Heart left ventricle (tissue), 16 donors: ENCODE results near the gene AREL1. TPM values are rescaled to one million over a fixed set of nuclear protein-coding genes. Genes with fewer than 3 reads are reported as not detected.
A peak's percentile ranks its signal among the peaks of the same experiment; 100 is the strongest.

Source experiments
- ATAC-seq, 4 donors: fragments of 200-7000 bp; cut with Tn5 transposase; one replicate each; pipeline ENCODE4 v1.9.1; 2020 to 2022; ENCODE audit warnings: moderate library complexity in 4 of 4, mild to moderate bottlenecking in 3 of 4, moderate number of reproducible peaks in 1 of 4
- DNase-seq, 5 donors: peaks; one replicate each; pipeline ENCODE4 v3.0.0-alpha.2; 2020
- H3K27ac ChIP-seq, 12 donors: fragments of 200-600 bp; sonication (generic) in 4 of 12; one replicate each; pipeline versions ENCODE4 v1.5.0 to v1.8.0; 2016 to 2022; ENCODE audit warnings: mild to moderate bottlenecking in 2 of 12
- H3K27me3 ChIP-seq, 9 donors: fragments of 200-600 bp; sonication (generic) in 2 of 9; one replicate each; pipeline versions ENCODE4 v1.5.1 to v1.8.0; 2016 to 2022; ENCODE audit warnings: mild to moderate bottlenecking in 3 of 9
- H3K36me3 ChIP-seq, 9 donors: fragments of 200-600 bp; sonication (generic) in 2 of 9; one replicate each; pipeline versions ENCODE4 v1.5.0 to v1.8.0; 2018 to 2022; ENCODE audit warnings: mild to moderate bottlenecking in 2 of 9
- H3K4me1 ChIP-seq, 12 donors: fragments of 200-600 bp; sonication (generic) in 4 of 12; one replicate each; pipeline versions ENCODE4 v1.5.0 to v1.8.0; 2016 to 2022; ENCODE audit warnings: mild to moderate bottlenecking in 3 of 12
- H3K4me3 ChIP-seq, 12 donors: fragments of 200-600 bp; sonication (generic) in 4 of 12; one replicate each; pipeline versions ENCODE4 v1.5.0 to v1.8.0; 2017 to 2022; ENCODE audit warnings: mild to moderate bottlenecking in 9 of 12, moderate library complexity in 4 of 12
- H3K9me3 ChIP-seq, 12 donors: fragments of 200-600 bp; sonication (generic) in 4 of 12; one replicate each; pipeline versions ENCODE4 v1.5.0 to v1.8.0; 2016 to 2022; ENCODE audit warnings: mild to moderate bottlenecking in 1 of 12
- POLR2A ChIP-seq, 2 donors: fragments of 450-650 bp; IDR thresholded peaks; one replicate each; pipeline ENCODE4 v1.6.1; 2017; ENCODE audit warnings: antibody characterized with exemption in 2 of 2, mild to moderate bottlenecking in 2 of 2, moderate library complexity in 2 of 2
- WGBS, 4 donors: extraction: QIAGEN DNeasy Blood & Tissue Kit in 2 of 4; methylation state at CpG; one replicate each; pipeline versions ENCODE4 v1.1.5 to v1.1.7; 2013 to 2018; 5-methylcytosine and 5-hydroxymethylcytosine counted together
- intact Hi-C, 10 donors: fragments of 100-400 bp; cut with DNase I; formaldehyde crosslinking; loops; one replicate each; pipeline versions ENCODE4 v1.11.1 to v1.14.2; 2022
- polyA plus RNA-seq, 2 donors: library from polyadenylated mRNA; stranded (reverse); fragments of 200-250 nt; gene quantifications; one replicate each; pipeline ENCODE4 v1.2.3, GENCODE V29; 2013
- total RNA-seq, 9 donors: library from RNA; depleted of rRNA in 2 of 9; stranded (reverse); fragments of >200 nt in 2 of 9; fragmentation: NEBNext Ultra II Directional in 3 of 9; extraction: Animal tissue kit (Norgen Biotek cat#: 25700) in 3 of 9; gene quantifications; one replicate each; pipeline versions ENCODE4 v1.1.0 to v1.2.4, GENCODE V29; 2016 to 2023
- TF ChIP-seq, protein P1 (sequence below), 12 donors: fragments of 200-600 bp; sonication (generic) in 4 of 12; IDR thresholded peaks; one replicate each; pipeline versions ENCODE4 v1.5.0 to v1.8.0; 2018 to 2022; ENCODE audit warnings: antibody characterized with exemption in 12 of 12, mild to moderate bottlenecking in 5 of 12
- donor health status: ischemic (EF 13 %, LVEDD 7.1; RV severe dilation, severe dysfunction).
- donor health status: healthy with polysubstance abuse.
- donor health status: DM: no; HTN: yes; CAD: no.
- donor health status: DM: no; HTN: no; CAD: no.
- donor health status: ischemic (EF 25% LVEDD 6.9; RV normal size, moderate dysfunction).
- donor health status: ischemic (EF 25% LVEDD 5.7; RV mildly dilated, moderate dysfunction).
- donor health status: healthy.
- donor health status: DM: yes; HTN: yes; CAD: no.
- donor health status: ischemic (EF 35%, LVEDD 5.7; RV mildly dilated, moderate dysfunction).
- donor health status: nonischemic (EF 11% LVEDD 7.7; RV severe dilation, severe dysfunction).
- donor health status: DM: yes; HTN: yes; CAD: no.
- donor health status: PGD.
- donor health status: ischemic (EF 29% LVEDD 5.4; RV normal size, mild dysfunction).
- donor health status: nonischemic (EF 23%, LVEDD 6.1; RV moderate dilation, normal function).

The AREL1 gene
- total and polyA plus RNA-seq, 11 donors, result 7.8 to 30.9 (median 22.2) TPM

- WGBS, 4 donors, result 82 to 84% (median 83%) methylated on average over 8 of the region's 8 CpGs
- H3K4me3 ChIP-seq, result no peak overlapping the region
- no peaks in the 10 kb centered on the region for H3K9me3 ChIP-seq
- peak overlapping the region in 5 of 12 donors; percentile 3 to 85 (median 38) for H3K27ac ChIP-seq
- TF ChIP-seq, protein P1, sequence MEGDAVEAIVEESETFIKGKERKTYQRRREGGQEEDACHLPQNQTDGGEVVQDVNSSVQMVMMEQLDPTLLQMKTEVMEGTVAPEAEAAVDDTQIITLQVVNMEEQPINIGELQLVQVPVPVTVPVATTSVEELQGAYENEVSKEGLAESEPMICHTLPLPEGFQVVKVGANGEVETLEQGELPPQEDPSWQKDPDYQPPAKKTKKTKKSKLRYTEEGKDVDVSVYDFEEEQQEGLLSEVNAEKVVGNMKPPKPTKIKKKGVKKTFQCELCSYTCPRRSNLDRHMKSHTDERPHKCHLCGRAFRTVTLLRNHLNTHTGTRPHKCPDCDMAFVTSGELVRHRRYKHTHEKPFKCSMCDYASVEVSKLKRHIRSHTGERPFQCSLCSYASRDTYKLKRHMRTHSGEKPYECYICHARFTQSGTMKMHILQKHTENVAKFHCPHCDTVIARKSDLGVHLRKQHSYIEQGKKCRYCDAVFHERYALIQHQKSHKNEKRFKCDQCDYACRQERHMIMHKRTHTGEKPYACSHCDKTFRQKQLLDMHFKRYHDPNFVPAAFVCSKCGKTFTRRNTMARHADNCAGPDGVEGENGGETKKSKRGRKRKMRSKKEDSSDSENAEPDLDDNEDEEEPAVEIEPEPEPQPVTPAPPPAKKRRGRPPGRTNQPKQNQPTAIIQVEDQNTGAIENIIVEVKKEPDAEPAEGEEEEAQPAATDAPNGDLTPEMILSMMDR (IDR thresholded peaks at IDR 0.05), result no peak
- TF ChIP-seq POLR2A (IDR thresholded peaks at IDR 0.05), result no peak
- intact Hi-C loops, result loop anchor here (5.0 to 10.0 kb wide), 9 partner anchors 32 to 253 kb away; partner anchors contain the start of genes AREL1 (in 3 of the 10), FCF1 (in 3 of the 10), ISCA2 (in 1 of the 10) and NPC2 (in 1 of the 10)
- ATAC-seq (no peak), DNase-seq (no peak)
- H3K36me3 ChIP-seq, result no peaks in the 10 kb centered on the region
- H3K27me3 ChIP-seq, result peaks cover 0 to 26% (median 7%) of the 10 kb centered on the region in 9 donors
- peaks cover 0 to 67% (median 34%) of the 10 kb centered on the region in 12 donors for H3K4me1 ChIP-seq
These were observed 98.1 kb downstream of the AREL1 start for GRCh38 chr14:74614508-74615495.

DNA sequence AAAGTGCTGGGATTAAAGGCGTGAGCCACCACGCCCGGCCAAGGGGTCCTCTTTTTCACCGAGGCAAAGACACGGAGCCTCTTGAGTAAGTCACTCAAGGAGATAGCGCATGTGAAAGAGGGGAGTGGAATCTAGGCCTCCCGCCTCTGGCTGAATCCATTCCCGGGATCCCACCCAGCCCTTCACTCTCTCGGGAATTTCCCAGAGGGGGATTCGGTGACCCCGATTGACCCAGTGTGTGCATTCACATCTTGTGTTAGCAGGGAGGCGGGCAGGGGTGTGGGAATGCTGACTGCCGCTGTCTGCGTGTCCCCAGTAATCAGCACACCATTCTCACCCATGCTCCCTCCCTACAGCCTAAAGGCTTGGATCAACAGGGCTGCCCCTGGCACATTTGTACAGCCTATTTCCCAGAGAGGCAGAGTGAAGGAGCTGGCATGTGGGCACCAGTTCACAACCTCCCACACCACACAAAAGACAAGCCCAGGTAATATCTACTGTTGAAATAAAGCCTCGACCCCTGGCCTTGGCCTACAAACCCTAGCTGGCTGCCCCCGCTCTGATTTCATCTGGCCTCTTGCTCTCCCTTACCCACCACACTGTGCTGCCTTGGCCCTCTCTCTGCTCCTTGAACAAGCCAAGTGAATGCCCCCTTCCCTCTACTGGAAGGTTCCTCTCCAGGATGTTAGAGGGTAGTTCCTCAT, 99.5 kb downstream of the AREL1 start:
- no peak for ATAC-seq
- Histone ChIP-seq H3K27ac (peak overlapping the region in 4 of 12 donors; percentile 2 to 72 (median 27)), H3K27me3 (peaks cover 0 to 26% (median 7%) of the 10 kb centered on the region in 9 donors), H3K36me3 (no peaks in the 10 kb centered on the region), H3K4me3 (peak overlapping the region in 3 of 12 donors; percentile 24 to 65 (median 64)), H3K9me3 (no peaks in the 10 kb centered on the region), H3K4me1 (peaks cover 0 to 52% (median 20%) of the 10 kb centered on the region in 12 donors)
- TF ChIP-seq, protein P1 (IDR thresholded peaks at IDR 0.05), result no peak
- TF ChIP-seq POLR2A (IDR thresholded peaks at IDR 0.05), result no peak
- peak in 1 of 5 donors; percentile 30 for DNase-seq
- 66 to 69% (median 67%) methylated on average over 16 of the region's 16 CpGs for WGBS, 4 donors
- intact Hi-C loops, result loop anchor here (2.0 to 10.0 kb wide), 10 partner anchors 34 to 251 kb away; partner anchors contain the start of genes AREL1 (in 3 of the 10), FCF1 (in 3 of the 10), ISCA2 (in 1 of the 10) and NPC2 (in 1 of the 10)

DNA sequence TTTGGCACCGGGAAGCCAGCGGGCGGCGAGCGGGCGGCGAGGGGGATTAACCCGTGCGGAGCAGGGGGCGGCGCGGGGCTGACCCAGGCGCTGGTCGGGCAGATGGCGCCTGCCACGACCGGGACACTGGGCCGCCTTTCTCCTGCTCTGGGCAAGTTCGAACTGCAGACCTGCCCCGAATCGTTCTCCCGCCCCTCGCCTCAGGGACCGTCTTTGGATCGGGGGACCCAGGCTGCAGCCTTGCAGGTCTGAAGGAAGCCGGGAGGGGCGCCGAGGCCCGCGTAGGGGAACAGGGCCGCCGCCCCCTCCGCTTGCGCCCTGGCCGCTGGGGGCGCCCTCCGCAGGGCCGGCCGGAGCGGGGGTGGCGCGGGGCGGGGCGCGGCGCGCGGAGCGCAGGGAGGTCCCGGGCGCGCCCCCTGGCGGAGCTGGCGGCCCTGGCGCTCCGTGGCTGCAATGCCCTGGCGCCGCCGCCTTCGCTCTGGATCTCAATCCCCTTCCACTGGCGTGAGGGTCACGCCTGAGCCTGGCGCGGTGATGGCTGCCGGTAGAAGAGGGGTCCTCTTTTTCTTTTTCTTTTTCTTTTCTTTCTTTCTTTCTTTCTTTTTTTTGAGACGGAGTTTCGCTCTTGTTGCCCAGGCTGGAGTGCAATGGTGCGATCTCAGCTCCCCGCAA, 100.4 kb downstream of the AREL1 start:
- WGBS, 4 donors, result 5 to 18% (median 7%) methylated on average over 17 to 69 of the region's 69 CpGs
- ATAC-seq (peak; percentile 29 to 87 (median 78)), DNase-seq (peak; percentile 77 to 90 (median 86))
- Histone ChIP-seq H3K4me3 (peak overlapping the region; percentile 46 to 92 (median 64)), H3K27me3 (peaks cover 0 to 26% (median 7%) of the 10 kb centered on the region in 9 donors), H3K36me3 (no peaks in the 10 kb centered on the region), H3K4me1 (peaks cover 0 to 44% (median 16%) of the 10 kb centered on the region in 12 donors), H3K27ac (peak overlapping the region; percentile 41 to 81 (median 69)), H3K9me3 (no peaks in the 10 kb centered on the region)
- intact Hi-C loops, result loop anchor here (2.0 to 10.0 kb wide), 10 partner anchors 35 to 250 kb away; partner anchors contain the start of genes AREL1 (in 3 of the 10), FCF1 (in 3 of the 10), ISCA2 (in 1 of the 10) and NPC2 (in 1 of the 10)
- TF ChIP-seq, protein P1 (IDR thresholded peaks at IDR 0.05), result peak; percentile 42 to 89 (median 70)
- no peak for TF ChIP-seq POLR2A (IDR thresholded peaks at IDR 0.05)
